Keratinocyte (primary cell): ENCODE measurements around the gene COL25A1. TPM values are rescaled to one million over a fixed set of nuclear protein-coding genes. Genes with fewer than 3 reads are reported as not detected.

Experiments used
- DNase-seq: peaks from one replicate; pipeline ENCODE4 v3.0.0-alpha.2; 2011; ENCODE audit warnings: low read depth, missing footprints, low spot score
- FAIRE-seq: peaks from 2 replicates; lab custom pipeline; 2011; peaks lifted over from hg19 to GRCh38; lab: Jason Lieb, UNC
- H2AFZ ChIP-seq: 2 replicates; pipeline ENCODE4 v1.6.0; 2012; ENCODE audit warnings: low read length, control low read depth, inconsistent platforms; ENCODE audit not compliant: control insufficient read depth
- H3K27ac ChIP-seq: 2 replicates; pipeline ENCODE4 v1.5.1; 2011; ENCODE audit warnings: low read length; ENCODE audit not compliant: control insufficient read depth, insufficient read depth
- H3K27me3 ChIP-seq: 3 replicates; pipeline ENCODE4 v1.6.0; 2011; ENCODE audit warnings: low read length; ENCODE audit not compliant: control insufficient read depth, insufficient read depth; ENCODE audit errors: extremely low read depth
- H3K36me3 ChIP-seq, 2 experiments: 2 replicates in 1 of 2; 3 replicates in 1 of 2; pipeline ENCODE4 v1.5.1; 2011; ENCODE audit warnings: low read length in 2 of 2, mild to moderate bottlenecking in 1 of 2; ENCODE audit not compliant: control insufficient read depth in 2 of 2, insufficient read depth in 2 of 2; ENCODE audit errors: extremely low read depth in 1 of 2
- H3K4me1 ChIP-seq: 3 replicates; pipeline ENCODE4 v1.5.1; 2011; ENCODE audit warnings: low read length; ENCODE audit not compliant: control insufficient read depth, insufficient read depth; ENCODE audit errors: extremely low read depth
- H3K4me2 ChIP-seq: 3 replicates; pipeline ENCODE4 v1.6.0; 2011; ENCODE audit warnings: low read depth, low read length; ENCODE audit not compliant: control insufficient read depth, insufficient read depth; ENCODE audit errors: extremely low read depth
- H3K4me3 ChIP-seq, 3 experiments: fragments of 200-600 bp in 1 of 3; sonication (generic) in 1 of 3; 2 replicates in 2 of 3; 3 replicates in 1 of 3; pipeline ENCODE4 v1.5.1; 2011 to 2016; ENCODE audit warnings: low read length in 3 of 3, mild to moderate bottlenecking in 3 of 3, control low read depth in 2 of 3, inconsistent platforms in 1 of 3, low read depth in 1 of 3, mixed read lengths in 1 of 3, mixed run types in 1 of 3, moderate library complexity in 1 of 3; ENCODE audit not compliant: control insufficient read depth in 2 of 3, insufficient read depth in 2 of 3; ENCODE audit errors: extremely low read depth in 1 of 3
- H3K79me2 ChIP-seq: 2 replicates; pipeline ENCODE4 v1.6.0; 2012; ENCODE audit warnings: low read length; ENCODE audit not compliant: control insufficient read depth, insufficient read depth
- H3K9ac ChIP-seq: 3 replicates; pipeline ENCODE4 v1.6.0; 2011; ENCODE audit warnings: low read length; ENCODE audit not compliant: control insufficient read depth, insufficient read depth; ENCODE audit errors: extremely low read depth
- H3K9me1 ChIP-seq: 3 replicates; pipeline ENCODE4 v1.6.0; 2011; ENCODE audit warnings: low read length; ENCODE audit not compliant: control insufficient read depth, insufficient read depth; ENCODE audit errors: extremely low read depth
- H3K9me3 ChIP-seq: 2 replicates; pipeline ENCODE4 v1.5.1; 2012; ENCODE audit warnings: low read depth, low read length; ENCODE audit not compliant: control insufficient read depth
- H4K20me1 ChIP-seq: 3 replicates; pipeline ENCODE4 v1.6.0; 2011; ENCODE audit warnings: low read length; ENCODE audit not compliant: control insufficient read depth, insufficient read depth; ENCODE audit errors: extremely low read depth
- CTCF ChIP-seq, 3 experiments: IDR thresholded peaks in 1 of 3; conservative IDR thresholded peaks in 1 of 3; optimal IDR thresholded peaks in 1 of 3; 2 replicates in 2 of 3; 3 replicates in 1 of 3; pipeline versions ENCODE3 to v1.5.1; 2011; ENCODE audit warnings: low read length in 3 of 3, mild to moderate bottlenecking in 3 of 3, moderate library complexity in 2 of 3, control low read depth in 1 of 3, inconsistent platforms in 1 of 3; ENCODE audit not compliant: insufficient read depth in 2 of 3; ENCODE audit errors: extremely low read depth in 1 of 3
- EZH2 ChIP-seq: IDR thresholded peaks from one replicate; pipeline ENCODE4 v1.6.1; 2012; ENCODE audit warnings: inconsistent platforms, mild to moderate bottlenecking, low read length, moderate library complexity
- dilution Hi-C: fragments of 300-500 bp; cut with MboI; formaldehyde crosslinking; loops from one replicate; pipeline ENCODE4 v1.7.0; 2020; ENCODE audit warnings: low sequenced_read_pairs; ENCODE audit not compliant: extremely low pct_ligation_motif_present
- polyA plus RNA-seq, 5 experiments: library from polyadenylated mRNA; depleted of rRNA in 3 of 5; stranded (reverse) in 3 of 5; stranded (forward) in 1 of 5; unstranded in 1 of 5; fragments of >200 nt; gene quantifications; 1 replicate in 1 of 5; 2 replicates in 3 of 5; 3 replicates in 1 of 5; pipeline versions ENCODE4 v1.2.1 to v1.2.3, GENCODE V29; 2011 to 2012; ENCODE audit warnings: missing spikeins in 2 of 5, low read depth in 1 of 5, low replicate concordance in 1 of 5

The COL25A1 gene
- polyA plus RNA-seq, 1 donor (not counting 4 experiments of a cell fraction or from before 2014, with no cell fraction given), result not detected

- peaks cover 29% of the 10 kb centered on the region for H3K27me3 ChIP-seq
- H2AFZ ChIP-seq, result no peak overlapping the region
- no peak overlapping the region for H3K27ac ChIP-seq
- peaks cover 3% of the 10 kb centered on the region for H4K20me1 ChIP-seq
- H3K4me2 ChIP-seq, result no peak overlapping the region
- no peaks in the 10 kb centered on the region for H3K79me2 ChIP-seq
- no peaks in the 10 kb centered on the region for H3K9me3 ChIP-seq
- dilution Hi-C loops, result no loop called here
- H3K4me3 ChIP-seq, result no peak overlapping the region
- no peak overlapping the region for H3K9ac ChIP-seq
- no peaks in the 10 kb centered on the region for H3K36me3 ChIP-seq
- no peak for TF ChIP-seq EZH2
- no peak for TF ChIP-seq CTCF (optimal IDR thresholded peaks at IDR 0.05 in 1 of 3, IDR thresholded peaks at IDR 0.05 in 1 of 3, conservative IDR thresholded peaks at IDR 0.05 in 1 of 3; ENCODE audit: extremely low read depth in 1 of 3, insufficient read depth in 2 of 3, low read length in 3 of 3)
- FAIRE-seq (no peak), DNase-seq (no peak)
- no peaks in the 10 kb centered on the region for H3K9me1 ChIP-seq
- H3K4me1 ChIP-seq, result peaks cover 3% of the 10 kb centered on the region
These were observed 361.8 kb downstream of the COL25A1 start for GRCh38 chr4:108940634-108941033.

- dilution Hi-C loops, result no loop called here
- TF ChIP-seq CTCF (optimal IDR thresholded peaks at IDR 0.05 in 1 of 3, IDR thresholded peaks at IDR 0.05 in 1 of 3, conservative IDR thresholded peaks at IDR 0.05 in 1 of 3; ENCODE audit: extremely low read depth in 1 of 3, insufficient read depth in 2 of 3, low read length in 3 of 3) (peak in 1 of 3 experiments; percentile 25), EZH2 (no peak)
- H3K4me2 ChIP-seq, result no peak overlapping the region
- H3K4me3 ChIP-seq, result no peak overlapping the region
- H3K9ac ChIP-seq, result no peak overlapping the region
- peak; percentile 25 for DNase-seq
- peak; percentile 84 for FAIRE-seq
- no peaks in the 10 kb centered on the region for H3K9me3 ChIP-seq
- H3K9me1 ChIP-seq, result no peaks in the 10 kb centered on the region
- no peaks in the 10 kb centered on the region for H3K79me2 ChIP-seq
- H2AFZ ChIP-seq, result no peak overlapping the region
- H3K27ac ChIP-seq, result no peak overlapping the region
- H3K4me1 ChIP-seq, result peaks cover 3% of the 10 kb centered on the region
- no peaks in the 10 kb centered on the region for H3K36me3 ChIP-seq
- H4K20me1 ChIP-seq, result peaks cover 3% of the 10 kb centered on the region
- H3K27me3 ChIP-seq, result peaks cover 25% of the 10 kb centered on the region
These were observed 362.3 kb downstream of the COL25A1 start for GRCh38 chr4:108940149-108940548.
